Activated naive CD8-positive, alpha-beta T cell treated with anti-CD3 and anti-CD28 coated beads, Interleukin-2, amount 10 ng/mL, durations not matched to agents 7 days and 5 days (primary cell): ENCODE results near the gene AKAP10. TPM values are rescaled to one million over a fixed set of nuclear protein-coding genes. Genes with fewer than 3 reads are reported as not detected.
"Not testable (repeated sequence)": the region's sequence is repeated elsewhere in the genome, so short reads cannot be mapped to it uniquely, and the experiment has no call there.

Source experiments
- ATAC-seq: fragments of 150-1000 bp; cut with Tn5 transposase; one replicate; pipeline ENCODE4 v1.10.0; 2021; ENCODE audit warnings: low read depth, moderate library complexity
- POLR2A ChIA-PET: fragments of 350-600 bp; sonication (Branson Sonifier 250); formaldehyde crosslinking; loops from one replicate; lab custom pipeline; 2021; ENCODE audit warnings: antibody characterized with exemption; lab: Charles Lee
- DNase-seq: peaks from one replicate; pipeline ENCODE4 v3.0.0; 2021
- H3K27ac Mint-ChIP-seq: one replicate; pipeline ENCODE4 v1.8.0; 2022; ENCODE audit warnings: mild to moderate bottlenecking, mixed read lengths
- H3K27me3 Mint-ChIP-seq: one replicate; pipeline ENCODE4 v1.8.0; 2022; ENCODE audit warnings: mild to moderate bottlenecking, moderate library complexity, mixed read lengths
- H3K36me3 Mint-ChIP-seq: one replicate; pipeline ENCODE4 v1.8.0; 2021; ENCODE audit warnings: mild to moderate bottlenecking, mixed read lengths
- H3K4me1 Mint-ChIP-seq: one replicate; pipeline ENCODE4 v1.8.0; 2021; ENCODE audit warnings: mixed read lengths
- H3K4me3 Mint-ChIP-seq: one replicate; pipeline ENCODE4 v1.8.0; 2022; ENCODE audit warnings: mild to moderate bottlenecking, moderate library complexity, mixed read lengths
- H3K9me3 Mint-ChIP-seq: one replicate; pipeline ENCODE4 v1.8.0; 2021; ENCODE audit warnings: mixed read lengths
- total RNA-seq, 2 experiments: library from RNA; stranded (reverse); gene quantifications; one replicate each; pipeline ENCODE4 v1.2.3, GENCODE V29; 2021

Gene AKAP10
- total RNA-seq: 10 to 100 TPM; 48.7 to 55.9 TPM

GRCh38 chr17:19977293-19978208 is at the start of gene AKAP10:
Gene AKAP10 (minus strand): TSS chr17:19977828. CDS start chr17:19977679, 149 bp downstream.
- peak; percentile 84 for ATAC-seq
- POLR2A ChIA-PET: interaction anchor here (0.5 to 1.7 kb wide), 13 partner anchors 13 to 339 kb away, joined by 3 to 9 read pairs (median 4); partner anchors contain the start of genes ALDH3A2 and ULK2
- H3K36me3 Mint-ChIP-seq: peaks cover 21% of the 10 kb centered on the region
- H3K9me3 Mint-ChIP-seq: no peaks in the 10 kb centered on the region
- no peaks in the 10 kb centered on the region for H3K27me3 Mint-ChIP-seq
- peak within 1 kb of the TSS; percentile 94 for H3K27ac Mint-ChIP-seq
- H3K4me1 Mint-ChIP-seq: peaks cover 33% of the 10 kb centered on the region
- DNase-seq: peak; percentile 95
- peak within 1 kb of the TSS; percentile 87 for H3K4me3 Mint-ChIP-seq

- POLR2A ChIA-PET: no interaction called here
- ATAC-seq (no peak), DNase-seq (no peak)
- H3K4me3 Mint-ChIP-seq: no peak overlapping the region
- peaks cover 2% of the 10 kb centered on the region for H3K4me1 Mint-ChIP-seq
- no peak overlapping the region for H3K27ac Mint-ChIP-seq
- H3K36me3 Mint-ChIP-seq: no peaks in the 10 kb centered on the region
- H3K9me3 Mint-ChIP-seq: no peaks in the 10 kb centered on the region
- H3K27me3 Mint-ChIP-seq: peaks cover 20% of the 10 kb centered on the region
These were observed 49.3 kb upstream of the AKAP10 start for GRCh38 chr17:20026960-20027359.

GRCh38 chr17:20022701-20023100 is 45.1 kb upstream of the AKAP10 start:
- peaks cover 5% of the 10 kb centered on the region for H3K27me3 Mint-ChIP-seq
- no peak overlapping the region for H3K4me3 Mint-ChIP-seq
- DNase-seq (no peak), ATAC-seq (no peak)
- H3K4me1 Mint-ChIP-seq: no peaks in the 10 kb centered on the region
- H3K27ac Mint-ChIP-seq: no peak overlapping the region
- POLR2A ChIA-PET: interaction anchor here (1.5 kb wide), 1 partner anchor 14 kb away, joined by 3 read pairs; the partner anchor contains the start of gene SPECC1
- no peaks in the 10 kb centered on the region for H3K9me3 Mint-ChIP-seq
- H3K36me3 Mint-ChIP-seq: no peaks in the 10 kb centered on the region

GRCh38 chr17:20016475-20016992 is 38.9 kb upstream of the AKAP10 start:
- ATAC-seq, H3K27ac Mint-ChIP-seq, H3K9me3 Mint-ChIP-seq, H3K4me3 Mint-ChIP-seq, DNase-seq, H3K36me3 Mint-ChIP-seq, POLR2A ChIA-PET, H3K4me1 Mint-ChIP-seq: not testable (repeated sequence)
- peaks cover 30% of the 10 kb centered on the region for H3K27me3 Mint-ChIP-seq

GRCh38 chr17:20012017-20012536 is 34.4 kb upstream of the AKAP10 start:
- Mint-ChIP-seq H3K27me3 (peaks cover 65% of the 10 kb centered on the region), H3K36me3 (no peaks in the 10 kb centered on the region), H3K4me1 (peaks cover 11% of the 10 kb centered on the region), H3K9me3 (no peaks in the 10 kb centered on the region), H3K4me3 (no peak overlapping the region), H3K27ac (no peak overlapping the region)
- DNase-seq: no peak
- POLR2A ChIA-PET: no interaction called here
- no peak for ATAC-seq

GRCh38 chr17:20010936-20011335 is 33.3 kb upstream of the AKAP10 start:
- Mint-ChIP-seq H3K36me3 (no peaks in the 10 kb centered on the region), H3K4me1 (peaks cover 11% of the 10 kb centered on the region), H3K9me3 (no peaks in the 10 kb centered on the region), H3K27ac (no peak overlapping the region), H3K4me3 (no peak overlapping the region), H3K27me3 (peaks cover 77% of the 10 kb centered on the region)
- DNase-seq: no peak
- no peak for ATAC-seq
- POLR2A ChIA-PET: interaction anchor here (0.9 to 1.5 kb wide), 2 partner anchors 33 to 61 kb away, joined by 3 to 8 read pairs; partner anchors contain the start of gene AKAP10

GRCh38 chr17:20010099-20010863 is 32.7 kb upstream of the AKAP10 start:
- ATAC-seq: no peak
- H3K36me3 Mint-ChIP-seq: no peaks in the 10 kb centered on the region
- H3K27me3 Mint-ChIP-seq: peaks cover 83% of the 10 kb centered on the region
- no peak overlapping the region for H3K27ac Mint-ChIP-seq
- H3K9me3 Mint-ChIP-seq: no peaks in the 10 kb centered on the region
- POLR2A ChIA-PET: interaction anchor here (0.7 to 1.5 kb wide), 3 partner anchors 33 to 142 kb away, joined by 3 to 8 read pairs (median 7); partner anchors contain the start of gene AKAP10
- no peak for DNase-seq
- peaks cover 11% of the 10 kb centered on the region for H3K4me1 Mint-ChIP-seq
- H3K4me3 Mint-ChIP-seq: peak overlapping the region; percentile 76

- peak within 1 kb of the TSS; percentile 91 for H3K4me3 Mint-ChIP-seq
- H3K9me3 Mint-ChIP-seq: no peaks in the 10 kb centered on the region
- POLR2A ChIA-PET: interaction anchor here (0.7 to 1.5 kb wide), 4 partner anchors 13 to 141 kb away, joined by 3 to 8 read pairs (median 6); partner anchors contain the start of gene AKAP10
- DNase-seq: peak; percentile 98
- H3K36me3 Mint-ChIP-seq: no peaks in the 10 kb centered on the region
- peaks cover 11% of the 10 kb centered on the region for H3K4me1 Mint-ChIP-seq
- ATAC-seq: peak; percentile 99
- peaks cover 83% of the 10 kb centered on the region for H3K27me3 Mint-ChIP-seq
- H3K27ac Mint-ChIP-seq: peak within 1 kb of the TSS; percentile 40
These were observed 31.9 kb upstream of the AKAP10 start, which contains the start of gene SPECC1 for GRCh38 chr17:20009302-20010098. Gene SPECC1 (plus strand): TSS chr17:20009359. CDS start chr17:20096652, 87,293 bp downstream.

- Mint-ChIP-seq H3K36me3 (no peaks in the 10 kb centered on the region), H3K9me3 (no peaks in the 10 kb centered on the region), H3K27me3 (peaks cover 83% of the 10 kb centered on the region), H3K4me3 (peak overlapping the region; percentile 91), H3K27ac (peak overlapping the region; percentile 40), H3K4me1 (peaks cover 11% of the 10 kb centered on the region)
- POLR2A ChIA-PET: interaction anchor here (0.9 to 1.5 kb wide), 2 partner anchors 14 to 31 kb away, joined by 3 to 5 read pairs; partner anchors contain the start of gene AKAP10
- DNase-seq: no peak
- ATAC-seq: no peak
These were observed 31.3 kb upstream of the AKAP10 start for GRCh38 chr17:20009052-20009301.

GRCh38 chr17:20008242-20009051 is 30.8 kb upstream of the AKAP10 start:
- ATAC-seq (peak; percentile 30), DNase-seq (no peak)
- Mint-ChIP-seq H3K4me3 (peak overlapping the region; percentile 91), H3K4me1 (peaks cover 11% of the 10 kb centered on the region), H3K27ac (no peak overlapping the region), H3K27me3 (peaks cover 80% of the 10 kb centered on the region), H3K36me3 (no peaks in the 10 kb centered on the region), H3K9me3 (no peaks in the 10 kb centered on the region)
- POLR2A ChIA-PET: interaction anchor here (0.6 to 1.5 kb wide), 3 partner anchors 13 to 31 kb away, joined by 3 to 8 read pairs (median 5); partner anchors contain the start of gene AKAP10

- no peak for ATAC-seq
- no peak overlapping the region for H3K4me3 Mint-ChIP-seq
- DNase-seq: no peak
- peaks cover 9% of the 10 kb centered on the region for H3K27me3 Mint-ChIP-seq
- H3K36me3 Mint-ChIP-seq: no peaks in the 10 kb centered on the region
- H3K4me1 Mint-ChIP-seq: peaks cover 6% of the 10 kb centered on the region
- no peaks in the 10 kb centered on the region for H3K9me3 Mint-ChIP-seq
- no peak overlapping the region for H3K27ac Mint-ChIP-seq
- POLR2A ChIA-PET: interaction anchor here (1.0 kb wide), 1 partner anchor 19 kb away, joined by 3 read pairs; the partner anchor contains the start of gene AKAP10
These were observed 18.9 kb upstream of the AKAP10 start for GRCh38 chr17:19996502-19996901.
